ENCODE measurements around the gene KIF25. TPM values are rescaled to one million over a fixed set of nuclear protein-coding genes. Genes with fewer than 3 reads are reported as not detected.
A peak's percentile ranks its signal among the peaks of the same experiment; 100 is the strongest.

Gene KIF25
- total and polyA plus RNA-seq, 7 donors: 0.10 to 0.43 (median 0.20) TPM; not detected in 2

- intact Hi-C loops (cut with DNase I): no loop called here
- ATAC-seq (no peak), DNase-seq (no peak)
- Histone ChIP-seq H3K36me3 (ENCODE audit: insufficient read depth in 1 of 2, low read depth in 1 of 2) (no peaks in the 10 kb centered on the region), H3K4me1 (peaks cover 8% of the 10 kb centered on the region), H3K9me3 (no peaks in the 10 kb centered on the region), H3K27ac (no peak overlapping the region), H3K27me3 (ENCODE audit: insufficient read depth in 3 of 3, low read length in 2 of 3) (no peaks in the 10 kb centered on the region), H3K4me3 (no peak overlapping the region)
- WGBS, 3 donors: 58 to 69% (median 58%) methylated on average over 5 of the region's 5 CpGs
- no peak for TF ChIP-seq CTCF (IDR thresholded peaks at IDR 0.05)
These were observed 86.0 kb downstream of the KIF25 start for GRCh38 chr6:168083514-168083885.

GRCh38 chr6:168084465-168085160 is 87.1 kb downstream of the KIF25 start:
- TF ChIP-seq CTCF (IDR thresholded peaks at IDR 0.05): no peak
- H3K36me3 ChIP-seq (ENCODE audit: insufficient read depth in 1 of 2, low read depth in 1 of 2): no peaks in the 10 kb centered on the region
- no peak for DNase-seq
- no peaks in the 10 kb centered on the region for H3K27me3 ChIP-seq (ENCODE audit: insufficient read depth in 3 of 3, low read length in 2 of 3)
- intact Hi-C loops (cut with DNase I): no loop called here
- H3K9me3 ChIP-seq: no peaks in the 10 kb centered on the region
- ATAC-seq: no peak
- no peak overlapping the region for H3K4me3 ChIP-seq
- peaks cover under 1% of the 10 kb centered on the region for H3K4me1 ChIP-seq
- WGBS, 3 donors: 81 to 94% (median 88%) methylated on average over 19 of the region's 19 CpGs
- H3K27ac ChIP-seq: no peak overlapping the region

GRCh38 chr6:168086066-168086465 is 88.6 kb downstream of the KIF25 start:
- WGBS, 3 donors: 93 to 99% (median 93%) methylated on average over 10 of the region's 10 CpGs
- intact Hi-C loops (cut with DNase I): no loop called here
- H3K4me1 ChIP-seq: no peaks in the 10 kb centered on the region
- no peaks in the 10 kb centered on the region for H3K9me3 ChIP-seq
- DNase-seq (peak; percentile 3 to 32), ATAC-seq (no peak)
- no peaks in the 10 kb centered on the region for H3K36me3 ChIP-seq (ENCODE audit: insufficient read depth in 1 of 2, low read depth in 1 of 2)
- no peak for TF ChIP-seq CTCF (IDR thresholded peaks at IDR 0.05)
- no peak overlapping the region for H3K4me3 ChIP-seq
- H3K27ac ChIP-seq: no peak overlapping the region
- H3K27me3 ChIP-seq (ENCODE audit: insufficient read depth in 3 of 3, low read length in 2 of 3): no peaks in the 10 kb centered on the region

GRCh38 chr6:168086616-168087015 is 89.1 kb downstream of the KIF25 start:
- no peak for ATAC-seq

More at GRCh38 chr6:168086616-168087015, 89.1 kb downstream of the KIF25 start:
- peak in 1 of 2 donors; percentile 4 for DNase-seq
- no peak for TF ChIP-seq CTCF (IDR thresholded peaks at IDR 0.05)
- H3K27me3 ChIP-seq (ENCODE audit: insufficient read depth in 3 of 3, low read length in 2 of 3): no peaks in the 10 kb centered on the region
- intact Hi-C loops (cut with DNase I): no loop called here
- H3K27ac ChIP-seq: no peak overlapping the region
- WGBS, 3 donors: 96 to 98% (median 97%) methylated on average over 10 of the region's 10 CpGs
- no peaks in the 10 kb centered on the region for H3K36me3 ChIP-seq (ENCODE audit: insufficient read depth in 1 of 2, low read depth in 1 of 2)
- H3K9me3 ChIP-seq: no peaks in the 10 kb centered on the region
- H3K4me3 ChIP-seq: no peak overlapping the region
- no peaks in the 10 kb centered on the region for H3K4me1 ChIP-seq
